Activated T-helper 1 cell treated with anti-CD3 and anti-CD28 coated beads, Interleukin-12 subunit alpha, Interleukin-12 subunit beta, Interleukin-2, Interleukin-4 antibody, amounts not matched to agents 30 ng/mL and 10 ng/mL and 1 ng/mL, durations not matched to agents 14 hours and 24 hours and 36 hours (primary cell): ENCODE results near the gene TRPM8. TPM values are rescaled to one million over a fixed set of nuclear protein-coding genes. Genes with fewer than 3 reads are reported as not detected.

ENCODE experiments used
- DNase-seq: peaks from one replicate; pipeline ENCODE4 v3.0.0; 2021; ENCODE audit warnings: low spot score
- H3K27ac Mint-ChIP-seq: one replicate; pipeline ENCODE4 v1.8.0; 2021; ENCODE audit warnings: mild to moderate bottlenecking, mixed read lengths
- H3K27me3 Mint-ChIP-seq: one replicate; pipeline ENCODE4 v1.8.0; 2022; ENCODE audit warnings: mild to moderate bottlenecking, moderate library complexity, mixed read lengths; ENCODE audit not compliant: insufficient read depth
- H3K36me3 Mint-ChIP-seq: one replicate; pipeline ENCODE4 v1.8.0; 2021; ENCODE audit warnings: low read depth, mixed read lengths
- H3K4me1 Mint-ChIP-seq: one replicate; pipeline ENCODE4 v1.8.0; 2021; ENCODE audit warnings: low read depth, mixed read lengths
- H3K4me3 Mint-ChIP-seq: one replicate; pipeline ENCODE4 v1.8.0; 2021; ENCODE audit warnings: mild to moderate bottlenecking, moderate library complexity, mixed read lengths
- H3K9me3 Mint-ChIP-seq: one replicate; pipeline ENCODE4 v1.8.0; 2021; ENCODE audit warnings: mixed read lengths
- intact Hi-C: fragments of 100-400 bp; cut with micrococcal nuclease; formaldehyde crosslinking; loops from one replicate; pipeline ENCODE4 v1.15.1; 2024
- total RNA-seq: library from RNA; stranded (reverse); gene quantifications from 2 replicates; pipeline ENCODE4 v1.2.3, GENCODE V29; 2022

The TRPM8 gene
- total RNA-seq, 1 donor from 2014 or later: not detected

GRCh38 chr2:234025891-234026401, 108.8 kb downstream of the TRPM8 start:
- H3K9me3 Mint-ChIP-seq: peaks cover 12% of the 10 kb centered on the region

DNA sequence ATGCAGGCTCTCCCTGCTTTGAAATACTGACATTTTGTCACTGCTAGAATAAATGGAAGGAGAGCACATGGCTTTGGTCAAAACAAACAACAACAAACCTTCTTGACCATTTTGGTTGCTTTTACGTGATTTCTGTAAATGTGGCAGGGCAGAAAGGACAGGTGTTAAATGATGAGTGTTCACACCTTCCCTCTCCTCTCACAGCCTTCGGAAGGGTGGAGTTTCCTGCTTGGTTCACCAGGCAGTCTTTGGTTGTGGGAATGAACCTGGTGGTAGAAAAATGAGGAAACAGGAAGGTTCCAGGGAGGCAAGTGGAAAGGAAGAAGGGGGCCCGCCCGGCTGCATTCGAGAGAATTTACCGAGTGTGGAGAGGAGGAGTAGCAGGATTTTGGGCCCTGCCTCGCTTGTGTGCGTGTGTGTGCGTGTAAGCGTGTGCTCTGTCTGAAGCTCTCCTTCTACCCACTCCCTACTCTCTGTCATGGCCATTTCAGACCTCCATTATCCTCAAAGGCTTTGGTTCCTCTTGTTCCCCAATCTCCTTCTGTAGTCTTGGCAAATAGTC, 109.6 kb downstream of the TRPM8 start:
- intact Hi-C loops: no loop called here
- H3K4me1 Mint-ChIP-seq: peaks cover 38% of the 10 kb centered on the region
- H3K4me3 Mint-ChIP-seq: peak overlapping the region; percentile 15
- DNase-seq: no peak
- peaks cover 10% of the 10 kb centered on the region for H3K27me3 Mint-ChIP-seq
- H3K36me3 Mint-ChIP-seq: peaks cover 3% of the 10 kb centered on the region
- no peak overlapping the region for H3K27ac Mint-ChIP-seq
- H3K9me3 Mint-ChIP-seq: peaks cover 11% of the 10 kb centered on the region

More at GRCh38 chr2:234025891-234026401, 108.8 kb downstream of the TRPM8 start:
- peak overlapping the region; percentile 57 for H3K4me3 Mint-ChIP-seq
- peaks cover 3% of the 10 kb centered on the region for H3K36me3 Mint-ChIP-seq
- no peak for DNase-seq
- intact Hi-C loops: no loop called here
- no peak overlapping the region for H3K27ac Mint-ChIP-seq
- H3K4me1 Mint-ChIP-seq: peaks cover 33% of the 10 kb centered on the region
- H3K27me3 Mint-ChIP-seq: peaks cover 12% of the 10 kb centered on the region

GRCh38 chr2:234027641-234028040, 110.5 kb downstream of the TRPM8 start:
- no peak overlapping the region for H3K27ac Mint-ChIP-seq
- no peak for DNase-seq
- no peaks in the 10 kb centered on the region for H3K36me3 Mint-ChIP-seq
- H3K4me3 Mint-ChIP-seq: peak overlapping the region; percentile 5
- intact Hi-C loops: no loop called here
- peaks cover 3% of the 10 kb centered on the region for H3K27me3 Mint-ChIP-seq
- H3K9me3 Mint-ChIP-seq: peaks cover 3% of the 10 kb centered on the region
- H3K4me1 Mint-ChIP-seq: peaks cover 46% of the 10 kb centered on the region

DNA sequence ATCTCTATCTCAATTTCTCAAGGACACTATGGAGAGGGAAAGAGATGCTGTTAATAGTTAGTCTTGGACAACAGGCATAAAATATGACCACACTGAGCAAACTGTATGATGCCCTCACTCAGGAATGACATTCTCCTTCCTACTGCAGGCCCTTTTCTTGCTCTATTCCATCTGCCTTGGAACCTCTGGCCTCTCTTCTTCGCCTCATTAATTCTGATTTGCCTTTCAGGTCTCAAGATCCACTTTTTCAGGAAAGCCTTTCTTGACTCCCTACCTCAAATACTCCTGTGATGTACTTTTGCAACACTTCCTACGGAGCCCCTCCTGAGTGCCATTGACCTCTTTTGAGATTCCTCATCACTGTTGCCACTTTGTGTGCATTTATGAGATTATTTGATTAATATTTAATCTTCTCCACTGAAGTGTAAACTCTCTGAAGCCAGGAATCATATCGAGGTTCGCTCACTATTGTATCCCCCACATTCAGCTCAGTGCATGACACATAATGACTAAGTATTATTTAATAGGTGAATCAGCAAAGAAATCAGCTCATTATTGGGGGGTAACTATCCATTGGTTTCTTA, 112.1 kb downstream of the TRPM8 start:
- no peak overlapping the region for H3K4me3 Mint-ChIP-seq
- intact Hi-C loops: no loop called here
- H3K9me3 Mint-ChIP-seq: peaks cover 7% of the 10 kb centered on the region
- H3K27me3 Mint-ChIP-seq: peaks cover 1% of the 10 kb centered on the region
- DNase-seq: no peak
- peaks cover 4% of the 10 kb centered on the region for H3K36me3 Mint-ChIP-seq
- peaks cover 50% of the 10 kb centered on the region for H3K4me1 Mint-ChIP-seq
- no peak overlapping the region for H3K27ac Mint-ChIP-seq

DNA sequence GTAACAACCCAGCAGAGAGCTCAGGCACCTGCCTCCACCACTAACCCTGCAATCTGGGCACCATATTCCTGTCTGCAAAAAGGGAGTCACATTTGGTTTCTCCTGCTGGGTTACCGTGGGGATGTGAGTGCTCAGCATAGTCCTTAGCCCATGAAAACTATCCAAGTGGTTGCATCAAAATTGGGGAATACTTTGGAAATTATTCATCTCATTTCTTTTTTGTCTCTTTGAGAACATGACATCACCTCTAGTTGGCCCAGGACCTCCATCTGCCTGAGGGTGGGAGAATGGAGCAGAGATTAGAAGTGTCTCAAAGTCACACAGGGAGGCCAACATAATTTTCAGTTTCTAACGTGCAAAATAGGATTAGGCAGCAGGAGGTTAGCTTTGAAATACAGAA, 114.0 kb downstream of the TRPM8 start:
- peaks cover 3% of the 10 kb centered on the region for H3K27me3 Mint-ChIP-seq
- peaks cover 15% of the 10 kb centered on the region for H3K9me3 Mint-ChIP-seq
- no peak overlapping the region for H3K27ac Mint-ChIP-seq
- intact Hi-C loops: loop anchor here (10.0 kb wide), 1 partner anchor 166 kb away; the partner anchor contains the start of gene MSL3B
- peaks cover 4% of the 10 kb centered on the region for H3K36me3 Mint-ChIP-seq
- H3K4me3 Mint-ChIP-seq: no peak overlapping the region
- DNase-seq: no peak
- H3K4me1 Mint-ChIP-seq: peaks cover 39% of the 10 kb centered on the region

- H3K9me3 Mint-ChIP-seq: peaks cover 25% of the 10 kb centered on the region
- peaks cover 27% of the 10 kb centered on the region for H3K4me1 Mint-ChIP-seq
- H3K36me3 Mint-ChIP-seq: peaks cover 4% of the 10 kb centered on the region
- intact Hi-C loops: loop anchor here (1.0 to 10.0 kb wide), 5 partner anchors 31 to 260 kb away; partner anchors contain the start of gene MSL3B
- H3K27me3 Mint-ChIP-seq: peaks cover 14% of the 10 kb centered on the region
- peak; percentile 24 for DNase-seq
- H3K27ac Mint-ChIP-seq: peak overlapping the region; percentile 20
- no peak overlapping the region for H3K4me3 Mint-ChIP-seq
Measured at GRCh38 chr2:234032279-234032856, 115.2 kb downstream of the TRPM8 start.

GRCh38 chr2:234033174-234033573, 116.0 kb downstream of the TRPM8 start:
- peaks cover 21% of the 10 kb centered on the region for H3K4me1 Mint-ChIP-seq
- H3K27ac Mint-ChIP-seq: no peak overlapping the region
- no peak overlapping the region for H3K4me3 Mint-ChIP-seq
- intact Hi-C loops: loop anchor here (10.0 kb wide), 1 partner anchor 168 kb away; the partner anchor contains the start of gene MSL3B
- peaks cover 4% of the 10 kb centered on the region for H3K36me3 Mint-ChIP-seq
- no peak for DNase-seq
- H3K9me3 Mint-ChIP-seq: peaks cover 27% of the 10 kb centered on the region
- peaks cover 16% of the 10 kb centered on the region for H3K27me3 Mint-ChIP-seq

GRCh38 chr2:234033885-234034284, 116.7 kb downstream of the TRPM8 start:
- H3K9me3 Mint-ChIP-seq: peaks cover 34% of the 10 kb centered on the region
- no peak overlapping the region for H3K27ac Mint-ChIP-seq
- peaks cover 18% of the 10 kb centered on the region for H3K27me3 Mint-ChIP-seq
- H3K4me3 Mint-ChIP-seq: no peak overlapping the region
- peaks cover 4% of the 10 kb centered on the region for H3K36me3 Mint-ChIP-seq
- H3K4me1 Mint-ChIP-seq: peaks cover 21% of the 10 kb centered on the region
- intact Hi-C loops: loop anchor here (10.0 kb wide), 1 partner anchor 169 kb away; the partner anchor contains the start of gene MSL3B
- no peak for DNase-seq

DNA sequence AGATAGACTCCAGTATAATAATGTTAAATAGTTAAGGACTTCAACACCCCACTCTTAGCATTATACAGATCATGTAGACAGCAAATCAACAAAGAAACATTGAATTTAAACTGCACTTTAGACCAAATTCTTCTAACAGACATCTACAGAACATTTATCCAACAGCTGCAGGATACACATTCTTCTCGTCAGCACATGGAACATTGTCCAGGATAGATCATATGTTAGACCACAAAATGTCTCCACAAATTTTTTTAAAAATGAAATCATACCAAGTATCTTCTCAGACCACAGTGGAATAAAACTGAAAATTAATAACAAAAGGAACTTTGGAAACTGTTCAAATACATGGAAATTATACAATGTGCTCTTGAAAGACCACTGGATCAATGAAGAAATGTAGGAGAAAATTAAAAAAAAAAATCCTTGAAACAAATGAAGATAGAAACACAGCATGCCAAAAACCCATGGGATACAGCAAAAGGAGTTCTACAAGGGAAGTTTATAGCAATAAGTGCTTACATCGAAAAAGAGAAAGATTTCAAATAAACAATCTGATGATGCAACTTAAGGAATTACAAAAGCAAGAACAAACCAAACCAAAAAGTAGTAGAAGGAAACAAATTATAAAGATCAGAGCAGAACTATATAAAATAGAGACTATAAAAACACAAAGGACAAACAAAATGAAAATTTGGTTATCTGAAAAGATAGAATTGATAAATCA, 121.1 kb downstream of the TRPM8 start:
- Mint-ChIP-seq H3K9me3 (peaks cover 35% of the 10 kb centered on the region), H3K4me1 (no peaks in the 10 kb centered on the region), H3K4me3 (no peak overlapping the region), H3K36me3 (peaks cover 4% of the 10 kb centered on the region), H3K27me3 (peaks cover 35% of the 10 kb centered on the region), H3K27ac (no peak overlapping the region)
- DNase-seq: no peak
- intact Hi-C loops: loop anchor here (10.0 kb wide), 1 partner anchor 173 kb away; the partner anchor contains the start of gene MSL3B

GRCh38 chr2:234044157-234044556, 127.0 kb downstream of the TRPM8 start:
- Mint-ChIP-seq H3K27me3 (peaks cover 43% of the 10 kb centered on the region), H3K4me3 (no peak overlapping the region), H3K4me1 (no peaks in the 10 kb centered on the region), H3K9me3 (no peaks in the 10 kb centered on the region), H3K27ac (no peak overlapping the region), H3K36me3 (no peaks in the 10 kb centered on the region)
- intact Hi-C loops: no loop called here
- DNase-seq: no peak

GRCh38 chr2:234046521-234046920, 129.3 kb downstream of the TRPM8 start:
- H3K27ac Mint-ChIP-seq: no peak overlapping the region
- no peaks in the 10 kb centered on the region for H3K4me1 Mint-ChIP-seq
- H3K4me3 Mint-ChIP-seq: no peak overlapping the region
- H3K36me3 Mint-ChIP-seq: no peaks in the 10 kb centered on the region
- H3K27me3 Mint-ChIP-seq: peaks cover 38% of the 10 kb centered on the region
- no peak for DNase-seq
- no peaks in the 10 kb centered on the region for H3K9me3 Mint-ChIP-seq
- intact Hi-C loops: no loop called here

DNA sequence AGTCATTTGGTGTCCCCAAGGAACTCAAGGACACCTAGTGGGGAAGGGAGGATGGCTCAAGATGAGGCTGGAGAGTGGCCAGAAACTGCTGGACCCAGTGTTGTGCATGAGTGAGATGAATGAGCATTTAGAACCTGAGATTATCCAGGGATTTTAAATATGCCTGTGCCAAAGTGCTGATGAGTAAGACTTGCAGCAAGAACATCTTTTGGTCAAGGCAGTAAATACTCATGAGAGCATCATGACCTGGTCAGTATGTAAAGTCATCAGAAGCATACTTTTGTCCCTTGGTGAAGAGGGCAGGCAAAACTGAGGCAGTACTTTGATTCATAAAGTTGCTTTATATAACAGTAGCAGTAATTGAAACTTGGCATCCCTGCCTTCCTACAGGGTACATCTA, 130.2 kb downstream of the TRPM8 start:
- H3K4me3 Mint-ChIP-seq: no peak overlapping the region
- peaks cover 33% of the 10 kb centered on the region for H3K27me3 Mint-ChIP-seq
- DNase-seq: no peak
- no peak overlapping the region for H3K27ac Mint-ChIP-seq
- no peaks in the 10 kb centered on the region for H3K36me3 Mint-ChIP-seq
- H3K9me3 Mint-ChIP-seq: no peaks in the 10 kb centered on the region
- no peaks in the 10 kb centered on the region for H3K4me1 Mint-ChIP-seq
- intact Hi-C loops: no loop called here
